Lung (tissue), 12 donors: ENCODE data around the gene PTCH2. TPM values are rescaled to one million over a fixed set of nuclear protein-coding genes. Genes with fewer than 3 reads are reported as not detected.

Source experiments
- ATAC-seq: fragments of 200-7000 bp; cut with Tn5 transposase; one replicate; pipeline ENCODE4 v1.9.1; 2020; ENCODE audit warnings: moderate number of reproducible peaks; ENCODE audit not compliant: insufficient read depth, low FRiP score
- DNase-seq, 3 donors: peaks; one replicate each; pipeline ENCODE4 v3.0.0-alpha.2; 2013 to 2017
- H3K27ac ChIP-seq, 2 donors: one replicate each; pipeline ENCODE4 v1.5.1; 2013; ENCODE audit warnings: mild to moderate bottlenecking in 2 of 2, moderate library complexity in 2 of 2, control low read depth in 1 of 2, inconsistent platforms in 1 of 2, low read depth in 1 of 2, low read length in 1 of 2
- H3K27me3 ChIP-seq, 3 donors: one replicate each; pipeline ENCODE4 v1.5.1; 2013; ENCODE audit warnings: low read length in 2 of 3; ENCODE audit not compliant: control insufficient read depth in 3 of 3, insufficient read depth in 3 of 3
- H3K36me3 ChIP-seq, 4 donors: one replicate each; pipeline ENCODE4 v1.5.1; 2013; ENCODE audit warnings: low read length in 4 of 4, mild to moderate bottlenecking in 1 of 4, moderate library complexity in 1 of 4; ENCODE audit not compliant: control insufficient read depth in 4 of 4, insufficient read depth in 4 of 4
- H3K4me1 ChIP-seq, 5 donors: one replicate each; pipeline ENCODE4 v1.5.1; 2013; ENCODE audit warnings: low read length in 5 of 5, mild to moderate bottlenecking in 2 of 5, moderate library complexity in 1 of 5; ENCODE audit not compliant: control insufficient read depth in 5 of 5, insufficient read depth in 5 of 5
- H3K4me3 ChIP-seq: one replicate; pipeline ENCODE4 v1.5.1; 2013; ENCODE audit warnings: mild to moderate bottlenecking, control low read depth, moderate library complexity
- H3K9ac ChIP-seq, 2 donors: one replicate each; pipeline ENCODE4 v1.5.1; 2013; ENCODE audit warnings: low read length in 2 of 2, control low read depth in 1 of 2; ENCODE audit not compliant: insufficient read depth in 1 of 2
- H3K9me3 ChIP-seq, 4 donors: one replicate each; pipeline ENCODE4 v1.5.1; 2013; ENCODE audit warnings: low read length in 3 of 4, mild to moderate bottlenecking in 1 of 4, moderate library complexity in 1 of 4; ENCODE audit not compliant: control insufficient read depth in 4 of 4, insufficient read depth in 3 of 4
- CTCF ChIP-seq: IDR thresholded peaks from 2 replicates; pipeline ENCODE4 v1.5.1; 2012; ENCODE audit warnings: mild to moderate bottlenecking; ENCODE audit errors: control extremely low read depth, extremely low read depth
- WGBS, 2 donors: extraction: QIAGEN DNeasy Blood & Tissue Kit; methylation state at CpG; one replicate each; pipeline ENCODE4 v1.1.7; 2013; 5-methylcytosine and 5-hydroxymethylcytosine counted together
- polyA plus RNA-seq, 2 donors: library from polyadenylated mRNA; stranded (reverse); fragments of 200-250 nt; gene quantifications; one replicate each; pipeline ENCODE4 v1.2.1, GENCODE V29; 2013
- total RNA-seq, 2 donors: library from RNA; depleted of rRNA in 1 of 2; stranded (reverse); fragments of >200 nt in 1 of 2; gene quantifications; one replicate each; pipeline ENCODE4 v1.2.1, GENCODE V29; 2014 to 2021
- donor health status: control.
- donor health status: control.
- donor health status: Bipolar disorder and iron deficiency.
- donor health status: healthy.
- donor health status: DM: yes; HTN: yes; CAD: no.

The PTCH2 gene
- total and polyA plus RNA-seq, 4 donors: 0.37 to 1.7 (median 0.66) TPM

- ATAC-seq: peak; percentile 19
- DNase-seq: no peak
- 86 to 99% methylated on average over 10 of the region's 10 CpGs for WGBS, 2 donors
These were observed 24.7 kb upstream of the PTCH2 start for GRCh38 chr1:44867801-44868200.

GRCh38 chr1:44862829-44863401 is 19.9 kb upstream of the PTCH2 start:
- Histone ChIP-seq H3K9me3 (no peaks in the 10 kb centered on the region), H3K27ac (no peak overlapping the region), H3K4me3 (no peak overlapping the region), H3K9ac (no peak overlapping the region), H3K4me1 (peaks cover 0 to 6% (median 0%) of the 10 kb centered on the region in 5 donors), H3K27me3 (no peaks in the 10 kb centered on the region), H3K36me3 (peaks cover 0 to 7% (median 6%) of the 10 kb centered on the region in 4 donors)
- ATAC-seq: no peak
- WGBS, 2 donors: 92 to 96% methylated on average over 5 of the region's 5 CpGs
- DNase-seq: no peak
- TF ChIP-seq CTCF: no peak

More at GRCh38 chr1:44867801-44868200, 24.7 kb upstream of the PTCH2 start:
- no peak overlapping the region for H3K4me3 ChIP-seq
- no peaks in the 10 kb centered on the region for H3K4me1 ChIP-seq
- peaks cover 5 to 9% (median 7%) of the 10 kb centered on the region in 4 donors for H3K36me3 ChIP-seq
- H3K9ac ChIP-seq: no peak overlapping the region
- TF ChIP-seq CTCF: no peak
- no peaks in the 10 kb centered on the region for H3K9me3 ChIP-seq
- no peak overlapping the region for H3K27ac ChIP-seq
- no peaks in the 10 kb centered on the region for H3K27me3 ChIP-seq

- H3K27ac ChIP-seq: no peak overlapping the region
- ATAC-seq (no peak), DNase-seq (no peak)
- H3K9ac ChIP-seq: no peak overlapping the region
- H3K4me3 ChIP-seq: no peak overlapping the region
- H3K36me3 ChIP-seq: peaks cover 0 to 11% (median 1%) of the 10 kb centered on the region in 4 donors
- H3K27me3 ChIP-seq: no peaks in the 10 kb centered on the region
- no peak for TF ChIP-seq CTCF
- 58 to 60% methylated on average over 1 of the region's 1 CpG for WGBS, 2 donors
- H3K9me3 ChIP-seq: no peaks in the 10 kb centered on the region
- peaks cover 0 to 6% (median 0%) of the 10 kb centered on the region in 5 donors for H3K4me1 ChIP-seq
These were observed 17.9 kb upstream of the PTCH2 start for GRCh38 chr1:44860891-44861425.

GRCh38 chr1:44860331-44860730 is 17.3 kb upstream of the PTCH2 start:
- Histone ChIP-seq H3K4me3 (no peak overlapping the region), H3K9ac (no peak overlapping the region), H3K27ac (no peak overlapping the region), H3K27me3 (no peaks in the 10 kb centered on the region), H3K9me3 (no peaks in the 10 kb centered on the region), H3K36me3 (peaks cover 0 to 14% (median 1%) of the 10 kb centered on the region in 4 donors), H3K4me1 (peaks cover 0 to 6% (median 0%) of the 10 kb centered on the region in 5 donors)
- DNase-seq: no peak
- no peak for TF ChIP-seq CTCF
- no peak for ATAC-seq
- WGBS, 2 donors: 73 to 74% methylated on average over 1 of the region's 1 CpG
